GM19372 (cell line): ENCODE results near the gene CCDC107.
A peak's percentile ranks its signal among the peaks of the same experiment; 100 is the strongest.
"Not testable (repeated sequence)": the region's sequence is repeated elsewhere in the genome, so short reads cannot be mapped to it uniquely, and the experiment has no call there.

Experiments used
- ATAC-seq: cut with Tn5 transposase; IDR thresholded peaks from one replicate; pipeline ENCODE4 v1.9.1; 2021; ENCODE audit warnings: mild to moderate bottlenecking, low read depth, moderate library complexity; ENCODE audit not compliant: unreplicated experiment

CCDC107 gene, protein sequence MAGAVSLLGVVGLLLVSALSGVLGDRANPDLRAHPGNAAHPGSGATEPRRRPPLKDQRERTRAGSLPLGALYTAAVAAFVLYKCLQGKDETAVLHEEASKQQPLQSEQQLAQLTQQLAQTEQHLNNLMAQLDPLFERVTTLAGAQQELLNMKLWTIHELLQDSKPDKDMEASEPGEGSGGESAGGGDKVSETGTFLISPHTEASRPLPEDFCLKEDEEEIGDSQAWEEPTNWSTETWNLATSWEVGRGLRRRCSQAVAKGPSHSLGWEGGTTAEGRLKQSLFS

GRCh38 chr9:35658137-35658967, at the start of gene CCDC107:
CCDC107 (plus strand) TSS chr9:35658292; CDS start chr9:35658380, 88 bp downstream.
- ATAC-seq, result peak; percentile 66

DNA sequence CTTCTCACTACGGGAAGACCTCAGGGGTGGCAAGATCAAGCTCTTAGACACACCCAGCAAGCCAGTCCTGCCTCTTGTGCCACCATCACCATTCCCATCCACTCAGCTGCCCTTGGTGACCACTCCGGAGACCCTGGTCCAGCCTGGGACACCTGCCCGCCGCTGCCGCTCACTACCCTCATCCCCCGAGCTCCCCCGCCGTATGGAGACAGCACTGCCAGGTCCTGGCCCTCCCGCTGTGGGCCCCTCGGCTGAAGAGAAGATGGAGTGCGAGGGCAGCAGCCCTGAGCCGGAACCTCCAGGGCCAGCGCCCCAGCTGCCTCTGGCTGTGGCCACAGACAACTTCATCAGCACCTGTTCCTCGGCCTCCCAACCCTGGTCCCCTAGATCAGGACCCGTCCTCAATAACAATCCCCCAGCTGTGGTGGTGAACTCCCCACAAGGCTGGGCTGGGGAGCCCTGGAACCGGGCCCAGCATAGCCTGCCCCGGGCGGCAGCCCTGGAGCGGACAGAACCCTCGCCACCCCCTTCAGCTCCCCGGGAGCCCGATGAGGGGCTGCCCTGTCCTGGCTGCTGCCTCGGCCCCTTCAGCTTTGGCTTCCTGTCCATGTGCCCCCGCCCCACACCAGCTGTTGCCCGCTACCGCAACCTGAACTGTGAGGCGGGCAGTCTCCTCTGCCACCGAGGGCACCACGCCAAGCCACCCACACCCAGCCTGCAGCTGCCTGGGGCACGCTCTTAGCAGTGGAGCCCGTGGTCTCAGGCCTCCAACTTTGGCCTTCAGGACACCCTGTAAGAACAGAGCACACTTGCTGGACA, 48.9 kb upstream of the CCDC107 start:
- ATAC-seq, result no peak

DNA sequence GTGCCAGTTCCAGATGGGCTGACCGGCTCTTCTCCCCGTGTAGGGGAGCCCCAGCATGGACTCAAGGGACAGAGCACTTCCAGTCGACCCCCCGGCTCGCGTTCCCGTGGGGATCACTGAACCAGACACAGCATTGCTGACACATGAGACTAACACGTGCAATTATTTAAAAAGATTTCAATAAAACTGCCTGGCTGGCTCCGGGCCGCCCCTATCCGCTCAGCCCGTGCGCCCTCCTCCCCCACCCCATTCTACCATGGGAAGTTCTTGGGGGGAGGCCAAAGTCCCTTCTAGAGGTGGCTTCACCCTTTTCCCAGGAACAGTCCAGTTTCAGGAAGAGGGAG, 48.3 kb upstream of the CCDC107 start:
- no peak for ATAC-seq

DNA sequence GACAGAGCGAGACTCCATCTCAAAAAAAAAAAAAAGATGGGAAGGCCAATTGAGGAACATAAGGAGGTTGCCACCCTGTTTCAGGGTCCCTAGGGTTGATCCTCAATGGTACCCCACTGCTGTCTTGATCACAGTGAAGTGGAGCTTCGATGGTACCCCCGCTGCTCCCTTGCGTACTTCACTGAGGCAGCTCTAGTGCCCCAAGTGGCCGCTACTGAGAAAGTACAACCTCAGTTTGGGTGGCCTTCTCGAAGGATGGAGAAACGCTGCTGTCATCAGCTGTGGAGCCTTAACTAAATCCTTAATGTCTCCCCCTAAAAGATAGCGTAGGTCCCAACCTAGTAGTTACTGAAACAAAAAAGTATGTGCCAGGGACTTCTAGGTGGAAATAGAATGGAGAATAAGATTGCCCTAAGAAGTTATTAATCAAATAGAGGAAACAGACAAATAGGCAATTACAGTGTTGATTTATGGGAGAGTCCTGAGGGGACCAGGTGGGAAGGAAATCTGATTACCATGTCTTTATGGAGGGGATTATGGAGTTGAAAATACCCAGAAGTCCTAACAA, 46.8 kb upstream of the CCDC107 start:
- ATAC-seq, result no peak

GRCh38 chr9:35612066-35612465, 46.0 kb upstream of the CCDC107 start:
- ATAC-seq, result not testable (repeated sequence)

GRCh38 chr9:35612843-35613242, 45.2 kb upstream of the CCDC107 start:
- no peak for ATAC-seq

DNA sequence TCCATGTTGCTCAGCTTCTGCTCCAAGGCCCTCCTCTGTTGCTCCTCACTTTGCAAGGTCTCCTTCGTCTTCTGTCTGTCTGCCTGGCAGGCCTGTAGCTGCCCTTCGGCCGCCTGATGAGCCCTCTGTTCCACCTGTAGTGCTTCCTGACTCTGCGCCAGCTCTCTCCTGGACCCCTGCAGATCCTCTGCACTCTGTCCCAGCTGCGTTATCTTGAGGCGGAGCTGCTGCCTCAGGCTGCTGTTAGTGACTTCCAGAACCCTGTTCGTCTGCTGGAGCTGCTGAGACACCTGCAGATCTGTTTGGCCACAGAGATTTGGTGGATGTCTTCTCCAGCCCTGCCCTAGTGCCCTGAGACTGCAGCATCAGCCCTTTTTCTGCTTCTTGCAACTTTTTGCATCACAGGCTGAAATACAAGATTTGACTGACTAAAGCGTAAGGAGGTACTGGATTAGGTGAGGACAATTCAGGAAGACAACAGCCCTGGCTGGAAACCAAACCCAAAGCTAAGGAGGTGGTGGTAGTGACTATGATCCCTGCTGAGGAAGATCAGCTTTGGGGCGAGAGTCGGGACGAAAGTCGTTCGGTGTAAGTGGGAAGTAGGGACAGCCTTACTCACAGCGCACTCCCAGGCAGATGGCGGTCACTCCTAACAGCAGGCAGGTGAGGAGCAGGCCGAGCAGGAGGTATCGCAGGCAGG, 42.0 kb upstream of the CCDC107 start:
- no peak for ATAC-seq

DNA sequence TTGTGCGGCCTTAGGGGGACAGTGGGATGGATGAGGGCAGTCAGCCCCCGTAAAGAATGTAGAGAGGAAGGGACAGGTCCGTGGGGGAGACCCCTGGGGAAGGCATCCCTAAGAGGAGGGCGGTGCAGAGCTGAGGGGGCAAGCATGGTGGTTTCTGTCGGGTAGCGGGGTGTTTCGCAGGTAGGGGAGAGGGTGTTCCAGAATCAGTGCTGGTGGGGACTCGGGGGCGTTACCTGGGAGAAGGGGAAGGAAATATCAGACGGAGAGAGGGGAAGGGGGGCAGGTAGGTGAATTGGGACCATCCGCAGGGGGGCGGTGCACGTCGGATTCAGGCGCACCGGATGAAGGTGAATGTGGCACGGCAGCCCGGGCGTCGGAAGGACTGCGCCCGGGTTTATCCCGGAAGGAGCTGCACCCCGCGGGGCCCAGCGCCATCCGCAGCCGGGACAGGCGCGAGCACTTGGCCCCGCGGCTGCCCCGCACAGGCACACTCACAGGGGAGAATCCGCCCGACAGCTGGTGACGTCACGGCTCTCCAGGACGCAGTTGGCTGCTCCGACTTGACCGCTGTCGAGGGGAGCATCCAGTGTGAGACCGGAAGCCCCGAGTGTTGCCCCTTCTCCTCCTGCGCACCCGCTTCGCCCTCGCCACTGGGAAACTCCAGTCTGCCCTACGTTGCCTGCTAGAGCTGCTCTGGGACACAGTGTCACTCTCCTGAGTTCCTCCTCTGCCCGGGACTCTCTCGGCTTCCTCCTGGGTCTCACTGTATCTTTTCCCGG, 41.2 kb upstream of the CCDC107 start:
- no peak for ATAC-seq

- no peak for ATAC-seq
Observed at GRCh38 chr9:35617548-35617947, 40.5 kb upstream of the CCDC107 start.

GRCh38 chr9:35618325-35618727, 39.8 kb upstream of the CCDC107 start, which contains the start of gene CD72:
CD72 (minus strand) TSS chr9:35618413; CDS start chr9:35618303, 110 bp downstream.
- no peak for ATAC-seq

- ATAC-seq, result peak; percentile 42
Observed at GRCh38 chr9:35618854-35619799, 39.0 kb upstream of the CCDC107 start.

- ATAC-seq, result peak; percentile 57
Observed at GRCh38 chr9:35619800-35620158, 38.3 kb upstream of the CCDC107 start.

GRCh38 chr9:35627575-35627974, 30.5 kb upstream of the CCDC107 start:
- ATAC-seq, result no peak

DNA sequence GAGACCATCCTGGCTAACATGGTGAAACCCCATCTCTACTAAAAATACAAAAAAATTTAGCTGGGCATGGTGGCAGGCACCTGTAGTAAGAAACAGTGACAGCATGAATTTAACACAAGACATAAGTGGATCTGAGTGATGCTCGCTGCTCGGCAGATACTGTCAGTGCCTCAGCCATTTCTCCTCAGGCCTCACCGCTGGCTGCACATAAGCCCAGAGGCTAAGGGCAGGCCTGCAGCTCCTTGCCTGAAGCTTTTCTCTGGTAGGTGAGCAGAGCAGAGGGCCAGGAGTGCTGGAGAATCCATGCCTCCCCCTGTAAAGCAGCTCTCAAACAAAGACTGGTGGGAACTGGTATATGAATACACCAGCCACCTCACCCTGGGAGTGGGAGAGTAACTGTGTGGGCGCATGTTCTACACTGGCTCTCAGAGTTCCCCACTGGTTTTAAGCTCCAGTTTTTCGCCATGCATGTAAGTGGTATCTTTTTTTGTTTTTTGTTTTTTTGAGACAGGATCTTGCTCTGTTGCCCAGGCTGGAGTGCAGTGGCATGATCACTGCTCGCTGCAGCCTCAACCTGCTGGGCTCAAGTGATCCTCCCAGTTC, 29.6 kb upstream of the CCDC107 start:
- no peak for ATAC-seq

DNA sequence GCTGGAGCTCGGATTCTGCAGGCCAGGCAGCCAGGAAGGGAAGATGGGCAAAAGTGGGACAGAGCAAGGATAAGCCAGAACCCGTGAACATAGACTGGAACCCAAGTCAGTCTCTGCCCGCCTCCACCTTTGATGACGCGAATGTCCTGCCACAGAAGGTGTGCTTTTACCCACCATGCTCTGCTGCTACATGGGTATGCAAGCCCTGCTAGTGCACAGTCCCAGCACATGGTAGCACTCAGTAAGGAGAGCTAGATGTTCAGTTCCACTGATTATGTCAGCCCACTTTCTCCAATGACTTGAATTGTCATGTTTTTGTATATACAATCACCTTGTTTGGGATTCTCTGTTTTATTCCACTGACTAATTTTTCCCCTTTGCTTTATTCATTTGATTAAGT, 28.5 kb upstream of the CCDC107 start:
- no peak for ATAC-seq

GRCh38 chr9:35635730-35636129, 22.4 kb upstream of the CCDC107 start:
- ATAC-seq, result no peak

DNA sequence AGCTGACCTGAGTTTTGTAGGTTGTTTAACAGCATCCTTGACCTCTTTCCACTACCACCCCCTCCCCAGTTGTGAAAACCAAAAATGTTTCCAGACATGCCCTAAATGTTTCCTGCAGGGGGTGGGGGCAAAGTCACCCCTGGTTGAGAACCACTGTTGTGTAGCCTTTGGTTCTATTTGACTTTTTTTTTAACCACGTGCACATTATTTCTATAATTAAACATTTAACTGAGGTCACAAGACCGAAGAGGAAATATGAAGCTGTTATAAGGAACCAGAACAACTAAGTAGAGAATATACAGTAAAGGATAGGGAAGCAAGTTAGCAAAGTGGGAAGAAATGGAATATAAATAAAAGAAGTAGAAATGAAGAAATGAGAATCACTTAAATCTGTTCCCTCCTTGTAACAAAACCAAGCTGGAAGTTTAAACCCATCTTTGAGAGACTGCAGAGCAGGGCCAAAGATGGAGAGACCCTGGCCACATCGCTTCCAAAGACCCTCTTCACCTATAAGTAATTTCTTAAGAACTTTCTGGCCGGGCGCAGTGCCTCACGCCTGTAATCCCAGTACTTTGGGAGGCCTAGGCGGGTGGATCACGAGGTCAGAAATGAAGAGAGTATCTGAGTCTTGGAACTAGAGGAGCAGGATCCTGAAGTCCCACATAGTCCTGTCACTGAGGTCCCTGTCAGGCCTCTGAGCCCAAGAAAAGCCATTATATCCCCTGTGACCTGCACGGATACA, 21.8 kb upstream of the CCDC107 start:
- ATAC-seq, result no peak
